ENCODE results near the gene PRXL2B.
"Not testable (repeated sequence)": the region's sequence is repeated elsewhere in the genome, so short reads cannot be mapped to it uniquely, and the experiment has no call there.

The PRXL2B gene

GRCh38 chr1:2564006-2564814 lies 22.4 kb upstream of the PRXL2B start:
- Histone ChIP-seq H3K27ac (no peak overlapping the region), H3K27me3 (replicated peaks) (no peaks in the 10 kb centered on the region), H3K36me3 (replicated peaks) (no peaks in the 10 kb centered on the region), H3K4me3 (ENCODE audit: low read depth, low read length) (no peak overlapping the region)
- TF ChIP-seq CTCF (IDR thresholded peaks at IDR 0.05; ENCODE audit: low read depth, low read length, missing control alignments): no peak
- DNase-seq: no peak
- in situ Hi-C loops (cut with HindIII; ENCODE audit: low pct_ligation_motif_present, low sequenced_read_pairs): no loop called here

- in situ Hi-C loops (cut with HindIII; ENCODE audit: low pct_ligation_motif_present, low sequenced_read_pairs): no loop called here
Measured at GRCh38 chr1:2564815-2565374, 21.7 kb upstream of the PRXL2B start.

GRCh38 chr1:2566101-2567045 lies 20.2 kb upstream of the PRXL2B start:
- in situ Hi-C loops (cut with HindIII; ENCODE audit: low pct_ligation_motif_present, low sequenced_read_pairs): no loop called here
- no peak for DNase-seq
- TF ChIP-seq CTCF (IDR thresholded peaks at IDR 0.05; ENCODE audit: low read depth, low read length, missing control alignments): no peak
- Histone ChIP-seq H3K27me3 (replicated peaks) (no peaks in the 10 kb centered on the region), H3K36me3 (replicated peaks) (no peaks in the 10 kb centered on the region), H3K27ac (no peak overlapping the region), H3K4me3 (ENCODE audit: low read depth, low read length) (no peak overlapping the region)

More at GRCh38 chr1:2564815-2565374, 21.7 kb upstream of the PRXL2B start:
- H3K27ac ChIP-seq: no peak overlapping the region
- no peak for DNase-seq
- no peaks in the 10 kb centered on the region for H3K36me3 ChIP-seq (replicated peaks)
- no peak overlapping the region for H3K4me3 ChIP-seq (ENCODE audit: low read depth, low read length)
- H3K27me3 ChIP-seq (replicated peaks): no peaks in the 10 kb centered on the region
- TF ChIP-seq CTCF (IDR thresholded peaks at IDR 0.05; ENCODE audit: low read depth, low read length, missing control alignments): no peak

GRCh38 chr1:2567083-2567679 lies 19.4 kb upstream of the PRXL2B start:
- in situ Hi-C loops (cut with HindIII; ENCODE audit: low pct_ligation_motif_present, low sequenced_read_pairs): no loop called here
- DNase-seq: no peak
- H3K36me3 ChIP-seq (replicated peaks): no peaks in the 10 kb centered on the region
- no peak overlapping the region for H3K27ac ChIP-seq
- H3K4me3 ChIP-seq (ENCODE audit: low read depth, low read length): no peak overlapping the region
- TF ChIP-seq CTCF (IDR thresholded peaks at IDR 0.05; ENCODE audit: low read depth, low read length, missing control alignments): no peak
- H3K27me3 ChIP-seq (replicated peaks): no peaks in the 10 kb centered on the region

GRCh38 chr1:2568187-2568816 lies 18.3 kb upstream of the PRXL2B start:
- in situ Hi-C loops (cut with HindIII; ENCODE audit: low pct_ligation_motif_present, low sequenced_read_pairs); H3K36me3 ChIP-seq (replicated peaks); H3K27me3 ChIP-seq (replicated peaks); H3K4me3 ChIP-seq (ENCODE audit: low read depth, low read length); DNase-seq; H3K27ac ChIP-seq: not testable (repeated sequence)
